HepG2 (cell line): ENCODE results near the gene GRIN2D. TPM values are rescaled to one million over a fixed set of nuclear protein-coding genes. Genes with fewer than 3 reads are reported as not detected.
A peak's percentile ranks its signal among the peaks of the same experiment; 100 is the strongest.

Experiments used
- ATAC-seq: fragments of 200-7000 bp; cut with Tn5 transposase; 3 replicates; pipeline ENCODE4 v1.9.1; 2020; ENCODE audit warnings: mild to moderate bottlenecking, moderate library complexity
- BruUV-seq: library from RNA; stranded (reverse); fragments of 400-500 nt; replicated peaks from 2 replicates; lab custom pipeline; 2021; lab: Mats Ljungman, UMichigan
- CTCF ChIA-PET: fragments of 300-600 bp; formaldehyde crosslinking; extraction: SDS; loops from one replicate; lab custom pipeline; 2021; ENCODE audit warnings: low total read pairs, inconsistent platforms, low intra/inter-chr PET ratio; lab: Yijun Ruan, JAX
- POLR2A ChIA-PET: fragments of 350-600 bp; sonication (Branson Sonifier 250); formaldehyde crosslinking; loops from one replicate; lab custom pipeline; 2020; ENCODE audit warnings: antibody characterized with exemption, inconsistent platforms; lab: Yijun Ruan, JAX
- DNase-seq: peaks from one replicate; pipeline ENCODE4 v3.0.0-alpha.2; 2015; ENCODE audit warnings: low spot score
- FAIRE-seq: peaks from 3 replicates; lab custom pipeline; 2011; peaks lifted over from hg19 to GRCh38; lab: Jason Lieb, UNC
- H2AFZ ChIP-seq: one replicate; pipeline ENCODE4 v1.6.1; 2011; ENCODE audit warnings: low read length, inconsistent platforms
- H3K27ac ChIP-seq: fragments of 300-600 bp; 3 replicates; pipeline ENCODE4 v1.8.0; 2011; ENCODE audit warnings: mixed run types, mild to moderate bottlenecking, mixed read lengths, low read length, inconsistent platforms; ENCODE audit not compliant: insufficient read depth; ENCODE audit errors: extremely low read length
- H3K27me3 ChIP-seq, 2 experiments: fragments of 200-600 bp in 1 of 2; 2 replicates in 1 of 2; 3 replicates in 1 of 2; pipeline versions ENCODE4 v1.6.0 to v1.8.0; 2011; ENCODE audit warnings: low read length in 2 of 2, mild to moderate bottlenecking in 2 of 2, moderate library complexity in 2 of 2, inconsistent platforms in 1 of 2; ENCODE audit not compliant: insufficient read depth in 2 of 2, control insufficient read depth in 1 of 2
- H3K36me3 ChIP-seq, 2 experiments: fragments of 200-600 bp in 1 of 2; replicated peaks in 1 of 2; 2 replicates in 1 of 2; 3 replicates in 1 of 2; pipeline versions ENCODE4 v1.5.1 to v1.8.0; 2011; ENCODE audit warnings: low read length in 2 of 2, inconsistent platforms in 1 of 2; ENCODE audit not compliant: insufficient read depth in 2 of 2, control insufficient read depth in 1 of 2
- H3K4me1 ChIP-seq: 2 replicates; pipeline ENCODE4 v1.5.1; 2012; ENCODE audit warnings: low read length, inconsistent platforms; ENCODE audit not compliant: insufficient read depth
- H3K4me2 ChIP-seq: 2 replicates; pipeline ENCODE4 v1.6.0; 2011; ENCODE audit warnings: low read depth, low read length, inconsistent platforms
- H3K4me3 ChIP-seq, 3 experiments: fragments of 200-600 bp in 1 of 3; sonication (generic), shearing (Covaris generic) in 1 of 3; replicated peaks in 1 of 3; 2 replicates each; pipeline ENCODE4 v1.5.1; 2011 to 2016; ENCODE audit warnings: low read length in 3 of 3, inconsistent platforms in 2 of 3, low read depth in 2 of 3, mild to moderate bottlenecking in 2 of 3, control low read depth in 1 of 3, mixed read lengths in 1 of 3; ENCODE audit not compliant: insufficient read depth in 1 of 3
- H3K79me2 ChIP-seq: one replicate; pipeline ENCODE4 v1.6.1; 2011; ENCODE audit warnings: low read length, inconsistent platforms; ENCODE audit not compliant: insufficient read depth
- H3K9ac ChIP-seq: 2 replicates; pipeline ENCODE4 v1.6.0; 2011; ENCODE audit warnings: mild to moderate bottlenecking, low read depth, low read length, inconsistent platforms; ENCODE audit not compliant: insufficient read depth
- H3K9me3 ChIP-seq: 2 replicates; pipeline ENCODE4 v1.5.1; 2012; ENCODE audit warnings: mild to moderate bottlenecking, low read length
- H4K20me1 ChIP-seq: 2 replicates; pipeline ENCODE4 v1.6.0; 2011; ENCODE audit warnings: inconsistent platforms, mild to moderate bottlenecking, low read length, moderate library complexity; ENCODE audit not compliant: insufficient read depth
- ARID4A ChIP-seq: sonication (generic); formaldehyde crosslinking; IDR thresholded peaks from 2 replicates; pipeline ENCODE4 v1.5.0; 2020; ENCODE audit warnings: mild to moderate bottlenecking, missing genetic modification reagents, borderline replicate concordance
- GTF2F1 ChIP-seq: fragments of 150-350 bp; IDR thresholded peaks from 2 replicates; pipeline ENCODE4 v1.6.1; 2014; ENCODE audit warnings: low read length
- RNF2 ChIP-seq: fragments of 450-650 bp; conservative IDR thresholded peaks from 2 replicates; pipeline ENCODE4 v1.6.1; 2016; ENCODE audit warnings: low read depth
- TEAD3 ChIP-seq: optimal IDR thresholded peaks from 2 replicates; pipeline ENCODE3; 2016; ENCODE audit warnings: borderline replicate concordance
- ZNF121 ChIP-seq: sonication (generic); formaldehyde crosslinking; IDR thresholded peaks from 2 replicates; pipeline ENCODE4 v1.5.0; 2020; ENCODE audit warnings: mild to moderate bottlenecking, missing genetic modification reagents
- WGBS: methylation state at CpG from one replicate; pipeline ENCODE4 v1.1.6; 2017; ENCODE audit warnings: low lambda C conversion rate; 5-methylcytosine and 5-hydroxymethylcytosine counted together
- in situ Hi-C: cut with HindIII; loops from 2 replicates; pipeline ENCODE4 v1.10.0; 2017; ENCODE audit warnings: low pct_unique_long_range_greater_than_20kb; ENCODE audit not compliant: extremely low pct_ligation_motif_present
- intact Hi-C: fragments of 100-400 bp; cut with micrococcal nuclease; formaldehyde crosslinking; loops from one replicate; pipeline ENCODE4 v1.10.0; 2022; ENCODE audit not compliant: unreplicated experiment
- polyA plus RNA-seq, 8 experiments: library from polyadenylated mRNA; depleted of rRNA in 3 of 8; stranded (reverse) in 7 of 8; unstranded in 1 of 8; fragments of >200 nt; fragmentation: Illumina TruSeq in 4 of 8; extraction: Trizol in 4 of 8; gene quantifications; 2 replicates each; pipeline versions ENCODE4 v1.2.1 to v1.2.3, GENCODE V29; 2011 to 2016; ENCODE audit warnings: low read depth in 4 of 8, missing spikeins in 1 of 8, mixed read lengths in 1 of 8; ENCODE audit not compliant: insufficient read depth in 1 of 8
- total RNA-seq, 5 experiments: library from RNA; depleted of rRNA; stranded (reverse); fragments of >200 nt; fragmentation: Illumina TruSeq; extraction: Trizol; gene quantifications; 2 replicates each; pipeline ENCODE4 v1.2.3, GENCODE V29; 2016; ENCODE audit warnings: low read depth in 1 of 5

Gene GRIN2D
- total and polyA plus RNA-seq, 2 of the 13 experiments (the other 11 are each of a cell fraction or from before 2014, with no cell fraction given) = 0.02 to 0.13 TPM

GRCh38 chr19:48348737-48349136 lies 44.7 kb upstream of the GRIN2D start:
- in situ Hi-C loops = no loop called here
- intact Hi-C loops = loop anchor here (2.0 kb wide), 1 partner anchor 28 kb away; a partner anchor contains a TSS
- ChIA-PET POLR2A (interaction anchor here (1.4 kb wide), 1 partner anchor 15 kb away, joined by 18 read pairs; the partner anchor contains the start of genes SYNGR4 and TMEM143), CTCF (no interaction called here)
- TF ChIP-seq TEAD3 (CRISPR knock-in tag) (peak; percentile 0), RNF2 (no peak), ZNF121 (CRISPR knock-in tag) (peak; percentile 89)
- no peaks in the 10 kb centered on the region for H4K20me1 ChIP-seq
- 91% methylated on average over 7 of the region's 7 CpGs for WGBS
- ATAC-seq (no peak), DNase-seq (no peak), FAIRE-seq (no peak)
- no TSS peak for BruUV-seq
- no peak overlapping the region for H3K9ac ChIP-seq
- H3K27ac ChIP-seq = peak overlapping the region; percentile 58
- no peaks in the 10 kb centered on the region for H3K36me3 ChIP-seq
- H3K79me2 ChIP-seq = no peaks in the 10 kb centered on the region
- H3K27me3 ChIP-seq = no peaks in the 10 kb centered on the region
- peaks cover 44% of the 10 kb centered on the region for H3K4me1 ChIP-seq
- H3K9me3 ChIP-seq = no peaks in the 10 kb centered on the region
- 0 out of 2 replicates have a peak overlapping the region, but pooled peaks have one; percentile 13 for H3K4me2 ChIP-seq
- H2AFZ ChIP-seq = no peak overlapping the region
- no peak overlapping the region for H3K4me3 ChIP-seq

- no peaks in the 10 kb centered on the region for H3K9me3 ChIP-seq
- no peaks in the 10 kb centered on the region for H4K20me1 ChIP-seq
- WGBS = 99% methylated on average over 5 of the region's 5 CpGs
- H2AFZ ChIP-seq = no peak overlapping the region
- no peak for DNase-seq
- H3K27me3 ChIP-seq = no peaks in the 10 kb centered on the region
- TF ChIP-seq ARID4A (CRISPR knock-in tag) = 0 out of 2 replicates have a peak, but pooled peaks have one; percentile 3
- TF ChIP-seq GTF2F1 = no peak
- peaks cover 62% of the 10 kb centered on the region for H3K4me1 ChIP-seq
- no peaks in the 10 kb centered on the region for H3K36me3 ChIP-seq
- in situ Hi-C loops = loop anchor here (5.0 kb wide), 1 partner anchor 41 kb away; the partner anchor contains the start of genes GRIN2D and KDELR1
- no peak overlapping the region for H3K4me3 ChIP-seq
- no peak for FAIRE-seq
- BruUV-seq = no TSS peak
- H3K9ac ChIP-seq = no peak overlapping the region
- POLR2A ChIA-PET = interaction anchor here (1.0 to 1.7 kb wide), 3 partner anchors 13 to 64 kb away, joined by 3 to 9 read pairs (median 5); partner anchors contain the start of genes KDELR1, SYNGR4 and TMEM143
- intact Hi-C loops = loop anchor here (5.0 to 10.0 kb wide), 2 partner anchors 41 to 94 kb away; partner anchors contain the start of genes GRIN2D, GRWD1 and KDELR1
- no peak overlapping the region for H3K27ac ChIP-seq
- CTCF ChIA-PET = interaction anchor here (0.6 to 1.5 kb wide), 4 partner anchors 13 to 41 kb away, joined by 3 to 4 read pairs (median 3); partner anchors contain the start of genes KDELR1, SYNGR4 and TMEM143
- no peaks in the 10 kb centered on the region for H3K79me2 ChIP-seq
- no peak for ATAC-seq
- H3K4me2 ChIP-seq = no peak overlapping the region
These were observed 42.6 kb upstream of the GRIN2D start for GRCh38 chr19:48350856-48351255.
